Testis (tissue), 2 donors: ENCODE results near the gene COL16A1.

ENCODE experiments used
- CTCF ChIP-seq, 3 experiments: fragments of 450-650 bp in 2 of 3; fragments of 200-600 bp in 1 of 3; sonication (generic) in 1 of 3; IDR thresholded peaks; one replicate each; pipeline ENCODE4 v1.5.1; 2016 to 2019; ENCODE audit warnings: antibody characterized with exemption in 3 of 3, mild to moderate bottlenecking in 2 of 3, moderate library complexity in 1 of 3
- POLR2A ChIP-seq: fragments of 450-650 bp; IDR thresholded peaks from one replicate; pipeline ENCODE4 v1.6.1; 2017; ENCODE audit warnings: antibody characterized with exemption, mild to moderate bottlenecking, moderate library complexity

- no peak for TF ChIP-seq CTCF (IDR thresholded peaks at IDR 0.05)
- no peak for TF ChIP-seq POLR2A
Observed at GRCh38 chr1:31742462-31743212, 38.8 kb upstream of the COL16A1 start.
